GM18873 (cell line): ENCODE results near the gene TMEM201.

Experiments
- ATAC-seq: cut with Tn5 transposase; IDR thresholded peaks from one replicate; pipeline ENCODE4 v1.9.1; 2021; ENCODE audit warnings: mild to moderate bottlenecking, moderate library complexity, moderate number of reproducible peaks; ENCODE audit not compliant: unreplicated experiment, low FRiP score

TMEM201 gene

DNA sequence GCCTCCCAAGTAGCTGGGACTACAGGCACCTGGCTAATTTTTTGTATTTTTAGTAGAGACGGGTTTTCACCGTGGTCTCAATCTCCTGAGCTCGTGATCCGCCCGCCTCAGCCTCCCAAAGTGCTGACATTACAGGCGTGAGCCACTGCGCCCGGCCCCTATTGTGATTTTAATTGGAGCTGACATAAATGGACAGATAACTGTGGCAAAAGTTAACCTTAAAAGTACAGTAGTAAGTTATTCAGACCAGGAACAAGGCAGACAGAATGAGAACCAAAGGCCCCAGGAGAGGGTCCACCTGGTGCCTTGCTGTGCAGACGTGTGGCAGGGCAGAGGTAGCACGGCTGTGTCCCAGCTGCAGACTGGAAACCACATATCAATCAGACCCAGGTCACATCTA lies 11.0 kb downstream of the TMEM201 start:
- ATAC-seq: no peak

DNA sequence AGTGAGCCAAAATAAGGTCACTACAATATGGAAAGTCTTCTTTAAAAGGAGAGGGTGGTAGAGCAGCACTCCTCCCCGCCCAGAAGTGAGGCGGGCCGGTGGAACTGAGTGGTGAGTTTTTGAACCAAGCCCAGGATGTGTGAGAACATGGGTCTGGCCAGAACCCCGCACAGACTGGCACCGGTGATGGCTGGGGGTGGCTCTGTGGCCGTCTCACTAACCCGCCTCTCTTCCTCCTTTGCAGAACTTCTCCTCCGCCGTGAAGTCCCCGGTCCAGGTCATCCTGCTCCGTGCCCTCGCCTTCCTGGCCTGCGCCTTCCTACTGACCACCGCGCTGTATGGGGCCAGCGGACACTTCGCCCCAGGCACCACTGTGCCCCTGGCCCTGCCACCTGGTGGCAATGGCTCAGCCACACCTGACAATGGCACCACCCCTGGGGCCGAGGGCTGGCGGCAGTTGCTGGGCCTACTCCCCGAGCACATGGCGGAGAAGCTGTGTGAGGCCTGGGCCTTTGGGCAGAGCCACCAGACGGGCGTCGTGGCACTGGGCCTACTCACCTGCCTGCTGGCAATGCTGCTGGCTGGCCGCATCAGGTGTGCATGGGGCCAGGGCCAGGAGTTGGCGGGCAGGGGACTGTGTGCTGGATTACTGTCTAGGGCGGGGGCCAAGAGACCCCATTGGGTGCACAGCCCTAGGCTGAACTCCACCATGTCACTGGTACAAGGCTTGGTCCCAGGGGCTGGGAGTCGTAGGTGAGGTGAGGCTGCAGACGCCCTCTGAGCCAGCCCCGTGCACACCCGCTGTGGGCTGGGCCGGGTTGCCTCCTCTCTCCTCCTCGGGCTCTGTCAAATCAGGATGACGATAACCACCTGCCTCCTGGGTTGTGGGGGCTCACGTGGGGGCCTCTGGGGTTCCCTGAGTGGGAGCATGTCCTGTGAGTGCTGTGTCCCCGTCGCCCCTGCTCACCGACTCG lies 12.4 kb downstream of the TMEM201 start:
- ATAC-seq: no peak

DNA sequence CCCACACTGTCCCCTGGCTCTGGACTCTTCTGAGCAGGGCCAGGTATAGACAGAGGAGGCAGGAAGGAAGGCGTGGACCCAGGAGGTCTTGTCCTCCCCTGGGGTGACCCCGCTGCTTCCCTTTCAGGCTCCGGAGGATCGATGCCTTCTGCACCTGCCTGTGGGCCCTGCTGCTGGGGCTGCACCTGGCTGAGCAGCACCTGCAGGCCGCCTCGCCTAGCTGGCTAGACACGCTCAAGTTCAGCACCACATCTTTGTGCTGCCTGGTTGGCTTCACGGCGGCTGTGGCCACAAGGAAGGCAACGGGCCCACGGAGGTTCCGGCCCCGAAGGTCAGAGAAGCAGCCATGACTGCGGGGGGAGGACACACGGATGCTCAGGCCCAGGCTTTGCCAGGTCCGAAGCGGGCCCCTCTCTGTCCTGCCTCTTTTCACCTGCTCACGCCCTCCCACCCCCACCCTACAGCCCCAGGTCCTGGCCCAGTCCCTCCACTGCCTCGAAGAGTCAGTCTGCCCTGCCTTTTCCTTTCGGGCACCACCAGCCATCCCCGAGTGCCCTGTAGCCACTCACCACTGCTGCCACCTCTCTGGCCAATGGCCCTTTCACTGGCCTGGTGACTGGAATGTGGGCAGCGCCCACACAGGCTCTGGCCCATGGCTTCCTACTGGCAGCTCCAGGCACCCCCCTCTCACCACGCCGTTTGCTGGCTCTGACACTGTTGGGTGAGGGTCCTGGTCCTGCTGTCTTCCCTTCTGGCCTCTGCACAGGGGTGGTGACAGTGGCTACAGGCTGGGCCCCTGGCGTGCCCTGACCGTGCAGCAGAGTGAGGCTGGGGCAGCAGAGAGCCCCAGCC lies 13.5 kb downstream of the TMEM201 start:
- ATAC-seq: no peak

- ATAC-seq: no peak
Measured at GRCh38 chr1:9602794-9603167, 14.1 kb downstream of the TMEM201 start.

DNA sequence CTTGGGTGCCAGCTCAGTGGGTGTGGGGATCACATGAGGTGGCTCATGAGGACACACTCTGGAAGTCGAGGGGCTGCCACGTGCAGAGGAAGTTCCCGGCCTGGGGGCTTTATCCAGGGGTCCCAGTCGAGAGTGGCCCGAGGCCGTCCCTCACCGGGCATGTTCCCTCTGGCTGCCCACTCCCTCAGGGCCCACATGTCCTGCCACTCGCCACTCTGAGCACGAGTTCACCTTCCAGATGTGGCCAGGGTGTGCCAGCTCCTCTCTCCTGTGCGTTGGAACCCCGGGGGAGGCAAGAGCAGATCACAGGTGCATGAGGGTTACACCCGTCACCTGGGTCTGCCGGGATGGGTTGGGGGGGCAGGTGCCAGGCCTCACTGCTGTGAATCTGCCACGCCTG lies 14.6 kb downstream of the TMEM201 start:
- ATAC-seq: no peak

- ATAC-seq: no peak
Measured at GRCh38 chr1:9603766-9604753, 15.3 kb downstream of the TMEM201 start.

DNA sequence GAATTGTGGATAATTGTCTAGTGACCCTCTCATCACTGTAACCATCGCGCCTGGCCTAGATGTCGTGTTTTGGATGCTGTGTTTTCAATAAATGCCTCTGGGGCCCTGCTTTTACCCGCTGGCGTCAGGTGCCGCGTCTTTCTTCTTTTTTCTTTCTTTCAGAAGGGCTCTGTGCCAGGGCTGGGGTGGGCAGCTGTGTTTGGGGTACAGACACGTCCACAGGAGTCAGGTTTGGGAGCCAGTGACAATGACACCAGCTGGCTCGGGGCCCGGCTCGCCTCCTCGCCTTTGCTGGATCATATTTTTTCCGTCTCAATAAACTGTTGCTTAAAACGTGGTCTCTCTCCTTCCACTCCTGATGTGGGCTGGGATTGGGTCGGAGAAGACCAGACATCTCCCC lies 16.1 kb downstream of the TMEM201 start:
- ATAC-seq: no peak

- ATAC-seq: no peak
Measured at GRCh38 chr1:9605946-9606455, 17.3 kb downstream of the TMEM201 start.

DNA sequence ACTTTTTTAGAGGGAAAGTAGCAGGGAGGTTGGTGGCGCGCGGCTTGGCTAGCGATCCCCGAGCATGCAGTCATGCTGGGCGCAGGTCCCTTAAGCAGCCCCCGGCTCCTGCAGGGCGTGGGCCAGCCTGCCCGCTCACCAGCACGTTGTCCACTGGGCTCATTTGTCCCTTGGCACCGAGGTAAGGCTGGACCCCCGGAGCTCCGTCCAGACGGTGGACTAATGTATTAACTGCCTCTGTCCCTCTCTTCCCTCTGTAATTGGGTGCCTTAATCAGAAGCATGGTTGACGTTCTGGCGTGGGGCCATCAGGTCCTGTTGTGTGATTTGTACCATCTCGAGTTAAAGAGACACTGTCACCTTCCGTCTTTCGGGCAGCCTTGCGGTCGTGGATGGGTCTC lies 17.7 kb downstream of the TMEM201 start:
- no peak for ATAC-seq

DNA sequence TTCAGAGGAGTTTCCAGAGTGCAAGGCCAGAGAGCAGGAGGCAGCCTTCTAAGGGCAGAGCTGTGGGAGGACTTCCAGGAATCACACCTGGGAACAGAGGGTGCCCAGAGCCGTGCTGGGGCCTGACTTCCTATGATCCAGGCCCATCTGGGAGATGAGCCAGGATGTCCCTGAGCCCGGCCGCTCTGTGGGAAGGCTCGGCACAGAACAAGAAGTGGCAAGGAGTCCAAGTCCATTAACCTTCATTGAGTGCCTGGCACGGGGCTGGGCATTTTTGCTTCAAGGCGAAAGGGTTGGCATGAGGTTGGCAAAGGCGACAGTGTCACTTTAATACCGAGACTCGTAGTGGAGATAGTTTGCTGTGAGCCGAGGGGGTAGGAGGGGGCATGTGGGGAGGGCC lies 18.2 kb downstream of the TMEM201 start:
- ATAC-seq: no peak

- ATAC-seq: no peak
Measured at GRCh38 chr1:9607352-9607751, 18.6 kb downstream of the TMEM201 start.

GRCh38 chr1:9609998-9610397 lies 21.3 kb downstream of the TMEM201 start:
- no peak for ATAC-seq

GRCh38 chr1:9610548-9610947 lies 21.8 kb downstream of the TMEM201 start:
- ATAC-seq: no peak

- ATAC-seq: no peak
Measured at GRCh38 chr1:9611716-9612115, 23.0 kb downstream of the TMEM201 start.

GRCh38 chr1:9612162-9612845 lies 23.6 kb downstream of the TMEM201 start:
- ATAC-seq: no peak

- ATAC-seq: no peak
Measured at GRCh38 chr1:9612871-9613624, 24.3 kb downstream of the TMEM201 start.

DNA sequence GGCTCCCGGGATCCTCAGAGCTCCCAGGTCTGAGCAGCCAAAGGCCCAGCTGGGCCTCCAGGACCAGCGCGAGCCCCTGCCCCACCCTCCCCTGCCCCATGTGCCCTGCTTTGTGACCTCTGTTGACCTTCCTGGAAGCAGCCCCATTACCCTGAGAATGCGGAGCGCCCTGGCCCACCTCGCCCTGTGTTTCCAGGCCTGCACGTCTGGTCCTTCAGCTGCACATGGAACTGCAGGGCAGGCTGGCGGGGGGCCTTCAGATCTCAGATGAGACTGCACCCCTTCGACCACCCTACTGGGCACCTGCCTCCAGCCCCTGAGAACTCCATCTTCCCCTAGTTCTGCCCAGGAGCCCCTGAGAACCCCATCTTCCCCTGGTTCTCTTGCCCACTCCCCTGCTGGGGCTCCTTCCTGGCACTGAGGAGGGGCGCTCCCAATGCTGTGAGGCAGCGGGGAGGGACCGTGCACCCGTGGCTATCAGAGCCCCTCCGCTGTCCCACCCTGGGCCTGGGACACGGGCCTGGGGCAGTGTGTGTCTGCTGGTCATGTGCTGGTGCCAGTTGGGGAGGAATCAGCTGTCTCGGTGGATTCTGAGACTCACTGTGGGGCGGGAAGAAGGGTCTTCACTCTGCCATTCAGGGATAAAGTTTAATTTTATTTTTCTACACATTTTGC lies 25.1 kb downstream of the TMEM201 start:
- ATAC-seq: no peak
